Kidney tubule cell (primary cell): ENCODE results near the gene PLEKHG4B.
A peak's percentile ranks its signal among the peaks of the same experiment; 100 is the strongest.
"Not testable (repeated sequence)": the region's sequence is repeated elsewhere in the genome, so short reads cannot be mapped to it uniquely, and the experiment has no call there.

ENCODE experiments used
- DNase-seq: peaks from one replicate; pipeline ENCODE4 v3.0.0-alpha.2; 2018; ENCODE audit warnings: low spot score

The PLEKHG4B gene, protein sequence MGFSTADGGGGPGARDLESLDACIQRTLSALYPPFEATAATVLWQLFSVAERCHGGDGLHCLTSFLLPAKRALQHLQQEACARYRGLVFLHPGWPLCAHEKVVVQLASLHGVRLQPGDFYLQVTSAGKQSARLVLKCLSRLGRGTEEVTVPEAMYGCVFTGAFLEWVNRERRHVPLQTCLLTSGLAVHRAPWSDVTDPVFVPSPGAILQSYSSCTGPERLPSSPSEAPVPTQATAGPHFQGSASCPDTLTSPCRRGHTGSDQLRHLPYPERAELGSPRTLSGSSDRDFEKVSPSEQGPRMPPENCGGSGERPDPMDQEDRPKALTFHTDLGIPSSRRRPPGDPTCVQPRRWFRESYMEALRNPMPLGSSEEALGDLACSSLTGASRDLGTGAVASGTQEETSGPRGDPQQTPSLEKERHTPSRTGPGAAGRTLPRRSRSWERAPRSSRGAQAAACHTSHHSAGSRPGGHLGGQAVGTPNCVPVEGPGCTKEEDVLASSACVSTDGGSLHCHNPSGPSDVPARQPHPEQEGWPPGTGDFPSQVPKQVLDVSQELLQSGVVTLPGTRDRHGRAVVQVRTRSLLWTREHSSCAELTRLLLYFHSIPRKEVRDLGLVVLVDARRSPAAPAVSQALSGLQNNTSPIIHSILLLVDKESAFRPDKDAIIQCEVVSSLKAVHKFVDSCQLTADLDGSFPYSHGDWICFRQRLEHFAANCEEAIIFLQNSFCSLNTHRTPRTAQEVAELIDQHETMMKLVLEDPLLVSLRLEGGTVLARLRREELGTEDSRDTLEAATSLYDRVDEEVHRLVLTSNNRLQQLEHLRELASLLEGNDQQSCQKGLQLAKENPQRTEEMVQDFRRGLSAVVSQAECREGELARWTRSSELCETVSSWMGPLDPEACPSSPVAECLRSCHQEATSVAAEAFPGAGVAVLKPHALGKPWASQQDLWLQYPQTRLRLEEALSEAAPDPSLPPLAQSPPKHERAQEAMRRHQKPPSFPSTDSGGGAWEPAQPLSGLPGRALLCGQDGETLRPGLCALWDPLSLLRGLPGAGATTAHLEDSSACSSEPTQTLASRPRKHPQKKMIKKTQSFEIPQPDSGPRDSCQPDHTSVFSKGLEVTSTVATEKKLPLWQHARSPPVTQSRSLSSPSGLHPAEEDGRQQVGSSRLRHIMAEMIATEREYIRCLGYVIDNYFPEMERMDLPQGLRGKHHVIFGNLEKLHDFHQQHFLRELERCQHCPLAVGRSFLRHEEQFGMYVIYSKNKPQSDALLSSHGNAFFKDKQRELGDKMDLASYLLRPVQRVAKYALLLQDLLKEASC (N-terminal part only)

DNA sequence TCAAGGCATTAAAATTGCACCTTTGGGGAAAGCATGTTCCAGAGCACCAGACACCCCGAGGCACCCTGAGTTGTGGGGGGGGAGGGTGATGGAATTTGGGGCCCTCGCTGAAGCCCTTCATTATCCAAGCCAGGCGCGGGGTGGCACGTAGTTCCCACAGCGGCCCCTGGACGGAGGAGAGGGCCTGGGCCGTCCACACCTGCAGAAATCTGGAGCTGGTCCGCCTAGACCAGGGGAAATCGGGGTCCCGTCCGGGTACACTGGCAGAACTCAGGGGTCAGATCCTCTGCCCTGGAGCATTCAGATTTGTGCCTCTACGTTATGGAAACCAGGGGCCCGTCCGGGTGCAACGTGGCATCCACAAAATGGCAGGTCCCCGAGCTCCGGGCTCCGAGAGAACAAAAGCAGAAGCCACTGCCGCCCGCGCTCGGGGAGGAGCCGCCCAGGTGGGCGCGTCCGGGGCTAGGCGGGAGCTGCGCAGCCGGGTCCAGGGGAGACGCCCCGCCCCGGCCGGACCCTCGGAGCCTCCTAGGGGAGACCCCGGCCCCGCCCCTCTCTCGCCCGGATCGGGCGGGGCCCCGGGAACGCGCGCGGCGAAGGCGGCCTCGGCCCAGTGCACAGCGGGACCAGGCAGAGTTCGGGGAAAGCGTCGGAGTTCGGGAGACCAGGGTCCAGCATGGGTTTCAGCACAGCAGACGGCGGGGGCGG lies at the start of gene PLEKHG4B:
Gene PLEKHG4B, plus strand, starts transcription at position 613 of the 708 bp plus-strand sequence. Its CDS starts 64 bp downstream, at position 677.
- no peak for DNase-seq

DNA sequence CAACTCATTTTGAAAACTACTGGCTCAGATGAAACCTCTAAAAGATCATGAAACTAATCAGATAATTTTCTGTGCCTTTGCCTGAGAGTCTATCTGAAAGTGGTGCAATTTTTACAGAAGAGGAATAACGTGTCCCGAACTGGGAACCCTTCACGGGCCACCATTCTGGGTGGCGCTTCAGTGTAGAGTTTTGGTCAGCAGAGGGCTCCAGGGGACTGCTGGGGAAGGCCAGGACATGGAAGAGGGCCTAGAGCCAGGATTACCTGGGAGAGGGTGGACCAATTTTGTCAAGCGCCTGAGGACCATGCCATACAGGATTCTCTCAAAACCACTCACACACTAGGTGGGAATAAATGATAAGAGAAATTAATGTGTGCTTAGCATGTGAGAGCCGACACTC lies 49.7 kb upstream of the PLEKHG4B start:
- DNase-seq: peak; percentile 40

DNA sequence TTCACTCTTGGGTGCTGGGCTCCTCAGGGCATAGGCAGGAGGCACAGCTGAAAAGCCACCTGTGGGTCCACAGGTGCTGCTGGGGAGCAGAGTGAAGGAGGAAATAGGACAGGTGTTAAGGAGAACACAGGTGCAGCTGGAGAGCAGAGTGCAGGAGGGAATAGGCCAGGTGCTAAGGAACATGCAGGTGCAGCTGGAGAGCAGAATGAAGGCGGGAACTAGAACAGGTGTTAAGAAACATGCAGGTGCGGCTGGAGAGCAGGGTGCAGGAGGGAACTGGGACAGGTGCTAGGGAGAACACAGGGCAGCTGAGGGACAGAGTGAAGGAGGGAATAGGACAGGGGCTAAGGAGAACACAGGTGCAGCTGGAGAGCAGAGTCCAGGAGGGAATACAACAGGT lies 43.8 kb upstream of the PLEKHG4B start:
- DNase-seq: no peak

DNA sequence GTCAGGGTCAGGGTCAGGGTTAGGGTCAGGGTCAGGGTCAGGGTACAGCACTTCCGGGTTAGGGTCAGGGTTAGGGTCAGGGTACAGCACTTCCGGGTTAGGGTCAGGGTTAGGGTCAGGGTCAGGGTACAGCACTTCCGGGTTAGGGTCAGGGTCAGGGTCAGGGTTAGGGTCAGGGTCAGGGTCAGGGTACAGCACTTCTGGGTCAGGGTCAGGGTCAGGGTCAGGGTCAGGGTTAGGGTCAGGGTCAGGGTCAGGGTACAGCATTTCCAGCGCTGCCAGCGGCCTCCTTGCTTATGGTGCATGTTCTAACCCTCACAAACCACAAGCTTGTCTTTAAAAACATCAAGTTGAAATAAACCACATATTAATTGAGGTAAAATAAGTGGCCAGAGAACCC lies 42.4 kb upstream of the PLEKHG4B start:
- not testable (repeated sequence) for DNase-seq

DNA sequence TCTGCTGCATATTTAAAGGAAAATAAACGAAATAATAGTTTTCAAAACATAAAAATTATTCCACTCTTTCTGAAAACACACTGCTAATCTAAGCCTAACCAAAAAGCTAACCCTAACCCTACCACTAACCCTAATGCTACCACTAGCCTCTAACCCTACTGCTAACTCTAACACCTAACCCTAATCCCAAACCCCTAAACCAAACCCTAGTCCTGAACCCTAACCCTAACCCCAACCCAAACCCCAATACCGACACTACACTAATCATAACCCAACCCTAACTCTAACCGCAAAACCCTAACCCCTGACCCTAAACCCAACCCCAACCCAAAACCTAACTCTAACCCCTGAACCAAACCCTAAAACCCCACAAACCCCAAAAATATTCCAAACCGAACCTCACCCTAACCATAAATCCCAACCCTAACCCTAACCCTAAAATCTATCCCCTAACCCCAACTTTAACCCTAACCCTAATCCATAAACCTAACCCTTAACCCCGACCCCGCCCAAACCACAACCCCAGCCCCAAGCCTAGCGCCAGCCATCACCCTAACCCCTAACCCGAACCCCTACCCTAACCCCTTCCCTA lies 41.9 kb upstream of the PLEKHG4B start:
- no peak for DNase-seq

DNA sequence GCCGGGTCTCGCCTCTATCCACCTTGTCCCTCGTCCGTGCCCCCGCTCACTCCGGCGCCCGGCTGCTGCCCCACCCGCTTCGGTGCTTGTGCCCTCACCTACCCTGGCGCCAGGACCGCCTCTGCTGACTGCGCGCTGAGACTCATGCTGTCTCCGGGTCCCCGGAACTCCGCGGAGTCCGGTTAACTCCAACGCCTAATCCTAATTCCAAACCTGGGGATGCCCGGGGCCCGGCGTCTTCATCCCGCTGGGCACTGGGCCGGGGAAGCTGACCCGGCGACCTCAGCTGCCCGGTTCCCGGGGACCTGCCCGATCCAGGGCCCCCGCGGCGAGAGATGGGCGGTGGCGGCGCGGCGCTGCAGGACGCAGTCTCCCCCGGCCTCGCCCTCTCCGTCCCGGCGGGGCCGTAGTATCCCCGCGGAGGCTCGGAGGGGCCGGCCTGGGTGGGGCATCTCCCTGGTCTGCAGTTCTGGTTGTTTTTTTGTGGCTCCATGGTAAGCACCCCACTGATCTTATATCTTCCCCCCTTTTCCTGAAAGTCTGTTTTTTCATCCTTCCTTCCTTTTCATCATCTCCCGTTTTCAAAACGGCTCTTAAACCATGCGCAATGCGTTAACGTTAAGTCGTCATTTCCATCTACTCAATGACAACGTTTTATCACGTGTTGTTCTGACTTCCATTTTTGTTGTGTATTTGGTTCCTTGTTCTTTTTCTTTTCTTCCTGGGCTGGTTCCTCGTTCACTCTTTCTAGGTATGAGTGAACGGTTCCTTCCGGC lies 41.1 kb upstream of the PLEKHG4B start:
- no peak for DNase-seq

DNA sequence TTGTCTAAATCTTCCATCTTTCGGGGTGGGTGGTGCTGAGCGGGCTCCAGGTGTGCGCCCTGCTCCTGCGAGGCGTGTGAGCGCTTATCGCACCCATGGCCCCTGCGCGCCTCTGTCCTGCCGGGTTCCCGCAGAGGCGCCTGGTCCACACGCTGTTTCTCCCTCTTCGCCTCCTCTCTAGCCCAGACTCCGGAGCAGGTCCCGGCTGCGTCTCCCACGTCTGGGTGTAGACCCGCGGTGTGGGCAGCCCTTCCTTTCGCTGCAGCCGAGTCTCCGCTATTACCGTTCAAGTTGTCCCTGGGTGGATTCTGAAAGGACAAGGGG lies 40.5 kb upstream of the PLEKHG4B start:
- DNase-seq: no peak

DNA sequence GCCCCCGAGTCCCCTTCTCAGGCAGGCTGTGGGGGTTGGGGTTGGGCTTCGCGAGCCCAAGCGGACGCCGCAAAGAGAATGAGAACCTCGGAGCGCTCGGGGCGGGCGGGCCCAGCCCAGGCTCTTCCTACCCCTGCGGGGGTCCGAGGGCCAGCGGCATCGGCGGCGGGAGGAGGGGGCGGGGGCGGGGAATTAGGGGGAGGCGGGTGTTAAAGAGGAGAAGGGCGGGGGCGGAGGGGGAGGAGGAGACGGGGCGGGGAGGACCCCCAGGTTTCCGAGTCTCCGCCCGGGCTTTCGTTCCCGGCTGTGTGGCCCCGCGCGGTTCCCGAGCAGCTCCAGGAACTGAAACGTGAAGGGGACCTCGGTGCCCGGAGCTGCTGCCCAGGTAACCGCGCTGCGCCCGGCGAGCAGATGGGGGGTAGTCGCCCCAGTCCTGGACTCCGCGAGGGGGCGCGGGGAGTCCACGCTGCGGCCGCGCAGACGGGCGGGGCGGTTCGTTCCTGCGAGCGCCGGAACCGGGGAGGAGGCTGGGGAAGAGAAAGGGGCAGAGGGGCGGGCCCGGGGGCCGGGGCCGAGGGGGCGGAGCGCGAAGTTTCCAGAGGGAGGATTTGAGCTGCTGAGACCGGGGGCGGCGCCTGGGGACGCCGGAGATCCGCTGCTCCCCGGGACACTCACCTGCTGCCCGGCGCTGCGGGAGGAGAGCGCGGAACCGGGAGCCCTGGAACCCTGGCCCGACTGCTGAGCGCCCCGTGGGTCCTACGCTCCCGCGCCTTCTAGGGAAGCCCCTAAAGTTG lies 38.4 kb upstream of the PLEKHG4B start:
- DNase-seq: peak; percentile 56

DNA sequence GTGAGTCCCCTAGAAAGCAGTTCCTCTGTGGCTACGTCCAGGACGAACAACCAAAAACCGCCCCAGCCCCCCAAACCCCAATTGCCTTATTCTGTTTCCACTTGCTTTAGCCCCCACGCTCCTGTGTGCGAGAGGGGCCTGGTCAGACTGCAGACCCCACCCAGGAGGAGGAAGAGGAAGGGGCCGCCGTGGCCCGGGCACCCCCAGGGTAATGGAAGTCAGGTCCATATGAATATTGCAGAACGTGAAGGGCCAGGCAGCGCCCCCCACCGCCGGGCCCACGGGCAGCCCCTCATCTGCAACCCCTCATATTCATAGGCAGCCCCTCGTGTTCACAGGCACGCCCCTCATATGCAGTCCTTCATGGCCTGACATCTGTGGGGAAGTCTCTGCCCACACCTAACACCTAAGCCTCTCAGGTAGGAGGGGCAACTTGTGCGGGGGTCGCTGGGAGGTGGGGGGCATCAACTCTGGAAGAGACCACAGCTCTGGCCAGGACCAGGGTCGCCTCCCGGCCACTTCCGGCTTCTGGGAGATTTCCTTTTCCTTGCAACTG lies 37.7 kb upstream of the PLEKHG4B start:
- DNase-seq: no peak

DNA sequence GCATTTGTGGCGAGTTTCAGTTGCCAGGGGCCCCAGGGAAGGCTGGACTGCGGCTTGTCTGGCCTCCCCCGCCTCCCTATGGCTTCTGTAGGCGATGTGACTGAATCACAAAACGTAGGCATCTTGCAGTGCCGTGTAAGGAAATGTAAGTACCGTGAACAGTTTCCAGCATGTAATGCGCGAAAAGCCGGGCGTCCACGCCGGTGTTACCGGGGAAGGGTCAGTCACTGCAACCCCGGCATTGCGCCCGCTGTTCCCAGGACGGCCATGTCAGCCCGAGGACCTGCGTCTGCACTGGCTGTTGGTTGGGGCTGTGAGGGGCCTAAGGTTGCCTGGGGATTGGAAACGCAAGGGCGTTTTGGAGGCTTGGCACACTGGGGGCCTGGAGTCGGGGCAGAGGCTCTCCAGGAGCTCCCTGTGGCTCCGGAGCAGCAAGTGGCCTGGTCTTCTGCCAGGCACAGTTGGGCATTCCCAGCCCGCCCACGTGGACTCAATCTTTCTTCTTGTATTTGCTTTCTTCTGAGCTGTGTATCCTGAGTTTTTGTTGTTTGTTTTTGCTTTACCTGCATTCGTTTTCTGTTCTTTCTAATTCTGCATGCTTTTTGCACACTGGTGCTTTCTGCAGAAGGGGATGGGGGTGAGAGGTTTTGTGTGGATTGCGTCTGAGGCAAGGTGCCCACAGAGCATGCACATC lies 36.9 kb upstream of the PLEKHG4B start:
- no peak for DNase-seq

DNA sequence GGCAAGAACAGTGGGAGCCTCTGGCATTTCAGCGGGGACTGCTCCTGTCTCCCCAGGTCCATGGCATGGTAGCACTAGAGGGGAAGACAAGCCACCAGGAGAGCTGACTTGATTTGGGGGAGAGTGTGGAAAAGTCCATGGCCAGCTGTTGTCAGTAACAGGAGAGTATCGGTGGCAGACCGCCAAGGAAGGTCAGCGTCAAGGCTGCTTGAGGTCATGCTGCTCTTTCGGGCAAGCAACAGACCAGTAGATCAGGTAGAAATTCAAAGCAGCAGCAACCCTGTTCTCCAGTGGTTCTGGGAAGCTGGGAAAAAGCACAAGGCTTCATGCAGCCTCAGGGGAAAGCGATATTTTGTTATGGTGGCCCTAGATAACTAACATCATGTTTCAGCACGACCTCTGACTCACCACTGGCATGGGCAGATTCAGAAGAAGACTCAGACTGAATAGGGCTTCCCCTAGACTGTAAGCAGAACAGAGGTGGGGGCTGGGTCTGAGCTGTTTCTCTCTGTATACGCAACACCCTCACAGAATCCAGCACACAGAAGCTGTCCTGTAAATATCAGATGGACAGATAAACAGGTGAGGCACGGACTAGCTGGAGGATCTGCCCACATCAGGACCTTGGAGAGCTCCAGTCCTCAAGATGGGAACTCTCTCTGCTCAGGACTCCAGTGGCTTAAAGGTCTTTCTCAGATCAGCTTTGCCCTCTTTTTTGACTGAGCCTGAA lies 35.2 kb upstream of the PLEKHG4B start:
- peak; percentile 35 for DNase-seq

DNA sequence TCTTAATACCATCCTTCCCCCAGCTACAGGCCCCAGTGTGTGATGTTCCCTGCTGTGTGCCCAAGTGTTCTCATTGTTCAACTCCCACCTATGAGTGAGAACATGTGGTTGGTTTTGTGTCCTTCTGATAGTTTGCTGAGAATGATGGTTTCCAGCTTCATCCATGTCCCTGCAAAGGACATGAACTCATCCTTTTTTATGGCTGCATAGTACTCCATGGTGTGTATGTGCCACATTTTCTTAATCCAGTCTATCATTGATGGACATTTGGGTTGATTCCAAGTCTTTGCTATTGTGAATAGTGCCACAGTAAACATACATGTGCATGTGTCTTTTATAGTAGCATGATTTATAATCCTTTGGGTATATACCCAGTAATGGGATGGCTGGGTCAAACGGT lies 31.7 kb upstream of the PLEKHG4B start:
- DNase-seq: not testable (repeated sequence)

DNA sequence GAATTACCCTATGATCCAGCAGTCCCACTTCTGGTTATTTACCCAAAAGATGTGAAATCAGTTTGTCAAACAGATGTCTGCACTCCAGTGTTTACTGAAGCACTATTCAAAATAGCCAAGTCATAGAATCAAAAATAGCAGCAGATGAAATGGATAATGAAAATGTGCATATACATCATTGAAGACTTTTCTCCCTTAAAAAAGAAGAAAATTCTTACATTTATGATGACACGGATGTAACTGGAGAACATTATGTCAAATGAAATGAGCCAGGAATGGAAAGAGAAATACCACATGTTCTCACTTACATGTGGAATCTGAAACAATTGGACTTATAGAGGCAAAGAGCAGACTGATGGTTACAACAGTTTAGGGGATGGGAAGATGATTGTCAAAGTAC lies 21.5 kb upstream of the PLEKHG4B start:
- DNase-seq: no peak

DNA sequence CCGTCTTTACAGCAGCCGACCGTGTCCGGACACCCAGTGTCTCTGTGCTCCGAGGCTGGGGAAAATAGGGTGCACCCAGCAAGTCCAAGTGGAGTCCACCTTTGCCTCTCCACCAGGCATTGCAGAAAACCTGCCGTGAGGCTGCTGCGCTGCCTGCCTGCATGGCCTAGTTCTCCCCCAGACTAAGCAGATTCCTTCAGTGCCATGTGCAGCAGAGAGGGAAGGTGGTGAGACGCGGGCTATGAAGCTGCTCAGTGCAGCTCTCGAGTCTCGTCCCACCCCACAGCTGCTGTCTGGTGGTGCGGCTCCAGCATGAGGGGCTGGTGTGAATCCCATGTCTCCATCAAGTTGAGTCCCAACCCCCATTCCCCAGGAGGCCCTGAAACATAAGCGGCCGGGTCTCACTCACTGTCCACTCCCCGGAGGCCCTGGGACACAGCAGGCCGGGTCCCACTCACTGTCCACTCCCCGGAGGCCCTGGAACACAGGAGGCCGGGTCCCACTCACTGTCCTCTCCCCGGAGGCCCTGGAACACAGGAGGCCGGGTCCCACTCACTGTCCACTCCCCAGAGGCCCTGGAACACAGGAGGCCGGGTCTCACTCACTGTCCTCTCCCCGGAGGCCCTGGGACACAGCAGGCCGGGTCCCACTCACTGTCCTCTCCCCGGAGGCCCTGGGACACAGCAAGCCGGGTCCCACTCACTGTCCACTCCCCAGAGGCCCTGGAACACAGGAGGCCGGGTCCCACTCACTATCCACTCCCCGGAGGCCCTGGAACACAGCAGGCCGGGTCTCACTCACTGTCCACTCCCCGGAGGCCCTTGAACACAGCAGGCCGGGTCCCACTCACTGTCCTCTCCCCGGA lies 19.4 kb upstream of the PLEKHG4B start:
- DNase-seq: not testable (repeated sequence)

DNA sequence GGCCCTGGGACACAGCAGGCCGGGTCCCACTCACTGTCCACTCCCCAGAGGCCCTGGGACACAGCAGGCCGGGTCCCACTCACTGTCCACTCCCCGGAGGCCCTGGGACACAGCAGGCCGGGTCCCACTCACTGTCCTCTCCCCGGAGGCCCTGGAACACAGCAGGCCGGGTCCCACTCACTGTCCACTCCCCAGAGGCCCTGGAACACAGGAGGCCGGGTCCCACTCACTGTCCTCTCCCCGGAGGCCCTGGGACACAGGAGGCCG lies 18.9 kb upstream of the PLEKHG4B start:
- DNase-seq: not testable (repeated sequence)

DNA sequence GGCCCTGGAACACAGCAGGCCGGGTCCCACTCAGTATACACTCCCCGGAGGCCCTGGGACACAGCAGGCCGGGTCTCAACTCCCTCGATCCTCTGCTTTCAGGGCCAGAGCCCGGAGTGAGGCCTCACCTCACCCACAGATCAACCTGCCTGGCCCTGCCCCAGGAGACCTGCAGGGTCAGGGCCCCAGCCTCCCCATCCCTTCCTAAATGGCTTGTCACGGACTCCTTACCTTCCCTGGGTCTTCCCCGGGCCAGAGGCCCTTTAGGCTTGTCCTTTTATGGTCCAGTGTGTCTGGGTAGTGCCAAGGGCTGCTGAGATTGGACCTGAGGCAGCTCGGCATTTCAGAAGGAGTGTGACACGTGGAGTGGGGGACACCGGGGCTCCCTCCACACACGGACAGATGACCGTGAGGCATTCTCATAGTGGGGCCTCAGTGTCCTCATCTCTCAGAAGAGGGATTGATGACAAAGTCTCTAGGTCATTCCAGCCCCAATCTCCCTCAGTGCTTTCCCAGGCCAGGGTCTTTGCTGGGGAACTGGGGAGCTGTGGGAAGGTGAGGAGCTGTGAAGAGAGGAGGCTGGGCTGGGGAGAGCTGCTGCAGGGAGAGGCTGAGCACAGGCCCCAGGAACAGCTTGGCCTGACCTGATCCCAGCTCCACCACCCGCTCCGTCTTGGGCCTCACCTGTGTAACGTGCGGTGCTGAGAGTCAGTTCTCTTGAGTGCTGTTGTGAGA lies 18.0 kb upstream of the PLEKHG4B start:
- no peak for DNase-seq
